Adipocyte (in vitro differentiated cells): ENCODE results near the gene DNLZ.
A peak's percentile ranks its signal among the peaks of the same experiment; 100 is the strongest.

Experiments used
- DNase-seq: peaks from one replicate; pipeline ENCODE4 v3.0.0-alpha.2; 2015; ENCODE audit warnings: low read depth
- H3K27me3 ChIP-seq: replicated peaks from 2 replicates; pipeline ENCODE4 v1.7.0; 2013; ENCODE audit warnings: mild to moderate bottlenecking, low read length, moderate library complexity; ENCODE audit not compliant: control insufficient read depth, insufficient read depth
- H3K36me3 ChIP-seq: 2 replicates; pipeline ENCODE4 v1.7.0; 2013; ENCODE audit warnings: low read length, mild to moderate bottlenecking, moderate library complexity; ENCODE audit not compliant: control insufficient read depth, insufficient read depth, severe bottlenecking
- H3K4me1 ChIP-seq: 2 replicates; pipeline ENCODE4 v1.7.0; 2013; ENCODE audit warnings: mild to moderate bottlenecking, low read length, moderate library complexity; ENCODE audit not compliant: control insufficient read depth, insufficient read depth
- H3K4me3 ChIP-seq: 2 replicates; pipeline ENCODE4 v1.7.0; 2013; ENCODE audit warnings: mild to moderate bottlenecking, low read length, moderate library complexity
- H3K9ac ChIP-seq: 2 replicates; pipeline ENCODE4 v1.7.0; 2013; ENCODE audit warnings: mild to moderate bottlenecking, low read length, moderate library complexity
- H3K9me3 ChIP-seq: 2 replicates; pipeline ENCODE4 v1.7.0; 2013; ENCODE audit warnings: mild to moderate bottlenecking, low read length, moderate library complexity; ENCODE audit not compliant: control insufficient read depth

DNLZ gene

DNA sequence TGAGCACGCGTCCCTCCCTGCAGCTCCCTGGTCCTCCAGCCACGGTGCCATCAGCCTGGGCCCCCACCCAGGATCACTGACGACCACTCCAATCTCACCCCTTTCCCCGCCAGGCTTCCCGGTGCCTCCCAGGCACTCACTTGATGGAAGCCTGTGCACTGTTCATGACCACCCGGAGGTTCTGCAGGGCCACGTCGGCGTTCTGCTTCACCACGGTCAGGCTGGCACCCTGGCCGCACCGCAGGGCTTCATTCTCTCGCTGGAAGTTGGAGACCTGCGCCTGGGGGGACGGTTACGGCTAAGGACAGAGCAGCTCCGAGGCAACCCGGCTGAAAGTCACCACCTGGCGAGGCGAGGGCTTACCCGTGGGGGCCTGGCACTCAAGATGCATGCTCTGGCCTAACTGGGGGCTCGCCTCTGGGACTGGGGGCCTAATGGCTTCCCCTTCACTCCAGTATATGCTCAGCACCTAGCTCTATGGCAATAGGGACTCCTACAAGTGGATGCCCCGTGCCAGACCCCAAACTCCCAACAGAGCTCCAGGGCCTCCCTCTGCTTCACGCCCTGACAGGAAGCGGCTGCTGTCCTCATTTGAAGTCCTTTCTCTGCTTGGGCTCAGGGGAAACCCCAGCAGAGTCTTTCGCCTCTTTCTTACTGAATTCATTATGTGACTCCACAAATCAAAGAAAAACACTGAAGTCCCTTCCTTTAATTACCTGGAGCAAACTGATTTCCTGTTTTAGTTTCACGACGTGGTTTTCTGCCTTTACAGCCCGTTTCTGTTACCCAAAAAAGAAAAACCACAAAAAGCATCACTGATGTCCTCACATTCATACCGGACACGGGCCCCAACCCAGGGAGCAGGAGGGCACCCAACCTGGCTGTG is 40.6 kb upstream of the DNLZ start:
- no peak for DNase-seq
- peaks cover 11% of the 10 kb centered on the region for H3K4me1 ChIP-seq
- no peak overlapping the region for H3K9ac ChIP-seq
- H3K27me3 ChIP-seq = no peaks in the 10 kb centered on the region
- no peak overlapping the region for H3K4me3 ChIP-seq
- H3K36me3 ChIP-seq = peaks cover 55% of the 10 kb centered on the region
- H3K9me3 ChIP-seq = no peaks in the 10 kb centered on the region

- Histone ChIP-seq H3K9me3 (no peaks in the 10 kb centered on the region), H3K36me3 (peaks cover 55% of the 10 kb centered on the region)
- DNase-seq = no peak
Observed at GRCh38 chr9:136403538-136403914, 40.0 kb upstream of the DNLZ start.

DNA sequence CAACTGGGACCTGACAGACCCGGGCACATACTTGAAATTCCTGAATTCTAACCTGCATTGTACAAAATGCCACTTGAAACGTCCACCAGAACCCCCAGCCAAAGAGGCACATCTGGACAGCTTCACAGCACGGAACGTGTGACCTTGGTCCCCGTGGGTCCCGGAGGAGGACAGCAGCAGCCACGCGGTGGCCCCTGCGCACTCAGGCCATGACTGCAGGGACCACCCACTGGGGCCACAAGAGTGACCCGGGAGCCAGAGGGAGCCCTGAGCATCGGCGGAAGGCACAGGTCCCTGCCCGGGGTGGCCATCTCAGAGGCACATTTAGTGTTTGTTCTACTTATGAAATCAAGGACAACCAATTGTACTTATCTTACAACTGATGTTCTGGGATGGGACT is 38.5 kb upstream of the DNLZ start:
- Histone ChIP-seq H3K9me3 (no peaks in the 10 kb centered on the region), H3K27me3 (no peaks in the 10 kb centered on the region), H3K36me3 (peaks cover 54% of the 10 kb centered on the region), H3K4me3 (no peak overlapping the region), H3K9ac (no peak overlapping the region), H3K4me1 (peaks cover 12% of the 10 kb centered on the region)
- DNase-seq = no peak

More at GRCh38 chr9:136403538-136403914, 40.0 kb upstream of the DNLZ start:
- Histone ChIP-seq H3K4me3 (no peak overlapping the region), H3K27me3 (no peaks in the 10 kb centered on the region), H3K4me1 (peaks cover 12% of the 10 kb centered on the region), H3K9ac (no peak overlapping the region)

DNA sequence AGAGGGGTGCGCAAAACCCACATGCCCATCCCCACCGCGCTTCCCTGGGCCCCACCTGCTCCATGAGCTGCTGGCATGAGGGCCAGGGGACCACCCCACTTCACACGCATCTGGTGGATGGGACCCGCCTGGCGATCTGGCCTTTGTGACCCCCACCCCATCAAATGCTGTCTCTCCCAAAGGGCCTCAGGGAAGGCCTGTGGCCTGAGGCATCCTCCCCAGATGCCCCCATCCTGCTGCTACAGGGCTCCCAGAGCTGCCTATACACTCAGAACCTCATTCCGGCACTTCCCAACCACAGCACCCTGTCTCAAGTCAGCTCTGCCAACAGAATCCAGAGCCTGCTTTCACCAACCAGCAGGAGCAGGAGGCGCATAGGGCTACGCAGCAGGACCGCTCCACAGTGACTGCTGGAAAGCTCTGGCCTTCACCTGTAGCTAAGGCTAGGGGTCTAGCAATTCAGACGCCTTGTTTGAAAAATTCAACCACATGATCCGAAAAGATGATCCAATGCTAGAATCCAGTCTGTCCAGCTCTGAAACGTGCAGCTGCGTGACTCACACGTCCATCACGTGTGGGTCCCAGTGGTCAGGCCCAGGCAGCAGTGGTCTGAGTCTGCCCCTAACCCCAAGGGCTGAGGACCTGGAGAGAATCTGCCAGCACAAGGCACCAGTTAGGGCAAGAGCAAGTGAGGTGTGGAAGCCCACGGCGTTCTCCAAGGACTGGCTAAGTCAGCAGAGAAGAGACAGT is 37.8 kb upstream of the DNLZ start:
- no peaks in the 10 kb centered on the region for H3K27me3 ChIP-seq
- no peak overlapping the region for H3K4me3 ChIP-seq
- DNase-seq = no peak
- peaks cover 57% of the 10 kb centered on the region for H3K36me3 ChIP-seq
- no peaks in the 10 kb centered on the region for H3K9me3 ChIP-seq
- peak overlapping the region; percentile 88 for H3K9ac ChIP-seq
- peaks cover 12% of the 10 kb centered on the region for H3K4me1 ChIP-seq

- Histone ChIP-seq H3K4me1 (peaks cover 12% of the 10 kb centered on the region), H3K27me3 (no peaks in the 10 kb centered on the region), H3K4me3 (peak within 1 kb of the TSS; percentile 82), H3K9me3 (no peaks in the 10 kb centered on the region), H3K36me3 (peaks cover 59% of the 10 kb centered on the region), H3K9ac (peak within 1 kb of the TSS; percentile 88)
- peak; percentile 95 for DNase-seq
Observed at GRCh38 chr9:136400038-136400834, 36.7 kb upstream of the DNLZ start, which contains the start of gene SNAPC4. TSS of gene SNAPC4 (minus strand) at chr9:136400170. CDS start at chr9:136398428, 1,742 bp downstream.

GRCh38 chr9:136399176-136400037 is 35.9 kb upstream of the DNLZ start:
- Histone ChIP-seq H3K9me3 (no peaks in the 10 kb centered on the region), H3K36me3 (peaks cover 55% of the 10 kb centered on the region), H3K4me3 (peak overlapping the region; percentile 82), H3K27me3 (no peaks in the 10 kb centered on the region), H3K4me1 (peaks cover 20% of the 10 kb centered on the region), H3K9ac (peak overlapping the region; percentile 88)
- peak; percentile 45 for DNase-seq

DNA sequence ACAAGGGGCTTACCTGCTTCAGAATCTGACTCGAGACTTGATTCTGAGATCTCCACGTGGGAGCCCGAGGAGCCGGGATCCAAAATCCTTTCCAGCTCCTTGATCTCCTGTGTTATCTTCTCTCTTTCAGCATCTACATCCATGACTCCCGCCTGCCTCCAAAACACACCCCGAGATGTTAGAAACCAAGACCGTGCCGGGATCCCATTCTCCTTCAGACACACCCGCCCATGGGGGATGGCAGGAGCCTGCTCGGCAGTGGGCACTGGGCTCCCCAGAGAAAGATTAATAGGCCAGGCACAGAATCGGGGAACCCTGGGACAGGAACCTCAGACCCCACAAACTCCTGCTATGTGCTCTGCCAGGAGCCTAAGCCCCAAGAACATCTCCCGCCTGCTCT is 34.7 kb upstream of the DNLZ start:
- no peak for DNase-seq
- peaks cover 29% of the 10 kb centered on the region for H3K4me1 ChIP-seq
- H3K27me3 ChIP-seq = no peaks in the 10 kb centered on the region
- peak overlapping the region; percentile 88 for H3K9ac ChIP-seq
- H3K9me3 ChIP-seq = no peaks in the 10 kb centered on the region
- peaks cover 44% of the 10 kb centered on the region for H3K36me3 ChIP-seq
- no peak overlapping the region for H3K4me3 ChIP-seq

- Histone ChIP-seq H3K27me3 (no peaks in the 10 kb centered on the region), H3K4me1 (peaks cover 35% of the 10 kb centered on the region), H3K4me3 (no peak overlapping the region), H3K9me3 (no peaks in the 10 kb centered on the region), H3K36me3 (peaks cover 43% of the 10 kb centered on the region), H3K9ac (no peak overlapping the region)
- no peak for DNase-seq
Observed at GRCh38 chr9:136397643-136398042, 34.1 kb upstream of the DNLZ start.

GRCh38 chr9:136396219-136396515 is 32.6 kb upstream of the DNLZ start:
- Histone ChIP-seq H3K4me3 (no peak overlapping the region), H3K27me3 (no peaks in the 10 kb centered on the region), H3K36me3 (peaks cover 35% of the 10 kb centered on the region), H3K9me3 (no peaks in the 10 kb centered on the region), H3K9ac (no peak overlapping the region), H3K4me1 (peaks cover 50% of the 10 kb centered on the region)
- no peak for DNase-seq

- Histone ChIP-seq H3K27me3 (no peaks in the 10 kb centered on the region), H3K9me3 (no peaks in the 10 kb centered on the region), H3K4me1 (peaks cover 50% of the 10 kb centered on the region), H3K36me3 (peaks cover 36% of the 10 kb centered on the region), H3K4me3 (no peak overlapping the region), H3K9ac (peak overlapping the region; percentile 57)
- DNase-seq = no peak
Observed at GRCh38 chr9:136395345-136396218, 32.0 kb upstream of the DNLZ start.
